ENCODE data around the gene ALDH3B1. TPM values are rescaled to one million over a fixed set of nuclear protein-coding genes. Genes with fewer than 3 reads are reported as not detected.

Gene ALDH3B1
- polyA plus RNA-seq, 1 donor from 2014 or later: not detected

DNA sequence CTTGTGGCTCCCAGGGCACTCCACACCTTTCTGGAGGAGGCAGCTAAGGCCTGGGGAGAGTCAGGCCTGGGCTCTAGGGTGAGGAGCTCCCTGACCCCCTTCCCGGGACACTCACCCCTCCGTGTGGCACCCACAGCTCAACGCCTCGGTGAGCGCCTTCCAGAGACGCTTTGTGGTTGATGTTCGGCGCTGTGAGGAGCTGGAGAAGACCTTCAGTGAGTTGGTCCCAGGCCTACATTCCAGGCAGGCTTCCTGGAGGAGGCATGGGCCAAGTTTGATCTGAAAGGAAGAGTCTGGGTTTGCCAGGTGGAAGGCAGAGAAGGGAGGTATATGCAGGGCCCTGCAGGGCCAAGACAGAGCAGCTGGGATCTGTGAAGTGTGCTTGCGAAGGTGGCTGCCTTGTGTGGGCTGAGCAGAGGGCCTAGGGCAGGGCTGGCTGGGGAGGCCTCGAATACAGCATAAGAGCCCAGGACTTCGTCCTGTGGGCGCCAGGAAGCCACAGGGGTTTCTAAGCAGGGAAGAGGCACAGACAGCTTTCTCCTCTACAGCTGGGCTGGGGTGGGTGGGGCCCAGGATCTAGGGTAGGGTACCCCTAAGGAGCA is 31.6 kb downstream of the ALDH3B1 start:
- Histone ChIP-seq H3K36me3 (ENCODE audit: insufficient read depth, low read length) (no peaks in the 10 kb centered on the region), H3K27me3 (ENCODE audit: insufficient read depth, low read depth, low read length) (no peaks in the 10 kb centered on the region), H3F3A (ENCODE audit: insufficient read depth, low read length, poor library complexity, severe bottlenecking) (no peaks in the 10 kb centered on the region), H4K20me1 (ENCODE audit: insufficient read depth) (no peaks in the 10 kb centered on the region), H3K9me3 (ENCODE audit: low read length) (no peaks in the 10 kb centered on the region), H3K79me2 (replicated peaks; ENCODE audit: insufficient read depth, low read length) (no peaks in the 10 kb centered on the region), H3K4me2 (ENCODE audit: low read length) (no peak overlapping the region), H2AFZ (ENCODE audit: low read depth, low read length) (no peak overlapping the region), H3K27ac (ENCODE audit: low read length) (no peak overlapping the region), H3K9me2 (ENCODE audit: insufficient read depth, low read length) (no peaks in the 10 kb centered on the region), H3K9ac (ENCODE audit: low read length) (no peak overlapping the region), H3K4me3 (ENCODE audit: low read length) (no peak overlapping the region)
- TF ChIP-seq, protein P1, sequence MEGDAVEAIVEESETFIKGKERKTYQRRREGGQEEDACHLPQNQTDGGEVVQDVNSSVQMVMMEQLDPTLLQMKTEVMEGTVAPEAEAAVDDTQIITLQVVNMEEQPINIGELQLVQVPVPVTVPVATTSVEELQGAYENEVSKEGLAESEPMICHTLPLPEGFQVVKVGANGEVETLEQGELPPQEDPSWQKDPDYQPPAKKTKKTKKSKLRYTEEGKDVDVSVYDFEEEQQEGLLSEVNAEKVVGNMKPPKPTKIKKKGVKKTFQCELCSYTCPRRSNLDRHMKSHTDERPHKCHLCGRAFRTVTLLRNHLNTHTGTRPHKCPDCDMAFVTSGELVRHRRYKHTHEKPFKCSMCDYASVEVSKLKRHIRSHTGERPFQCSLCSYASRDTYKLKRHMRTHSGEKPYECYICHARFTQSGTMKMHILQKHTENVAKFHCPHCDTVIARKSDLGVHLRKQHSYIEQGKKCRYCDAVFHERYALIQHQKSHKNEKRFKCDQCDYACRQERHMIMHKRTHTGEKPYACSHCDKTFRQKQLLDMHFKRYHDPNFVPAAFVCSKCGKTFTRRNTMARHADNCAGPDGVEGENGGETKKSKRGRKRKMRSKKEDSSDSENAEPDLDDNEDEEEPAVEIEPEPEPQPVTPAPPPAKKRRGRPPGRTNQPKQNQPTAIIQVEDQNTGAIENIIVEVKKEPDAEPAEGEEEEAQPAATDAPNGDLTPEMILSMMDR (IDR thresholded peaks at IDR 0.05; ENCODE audit: poor library complexity, severe bottlenecking): no peak
- TF ChIP-seq SMC3 (conservative IDR thresholded peaks at IDR 0.05; ENCODE audit: poor library complexity): no peak
- no peak for TF ChIP-seq RAD21 (conservative IDR thresholded peaks at IDR 0.05)
- no peak for TF ChIP-seq POLR2AphosphoS5 (IDR thresholded peaks at IDR 0.05)
- no peak for TF ChIP-seq EZH2 (IDR thresholded peaks at IDR 0.05; ENCODE audit: borderline replicate concordance, insufficient read depth, low read length, poor library complexity, severe bottlenecking)
- no peak for TF ChIP-seq MXI1 (conservative IDR thresholded peaks at IDR 0.05; ENCODE audit: poor library complexity, severe bottlenecking)
- no peak for TF ChIP-seq TAF1 (IDR thresholded peaks at IDR 0.05; ENCODE audit: low read depth)
- no peak for TF ChIP-seq EP300 (conservative IDR thresholded peaks at IDR 0.05; ENCODE audit: poor library complexity, severe bottlenecking)
- TF ChIP-seq, protein P2, sequence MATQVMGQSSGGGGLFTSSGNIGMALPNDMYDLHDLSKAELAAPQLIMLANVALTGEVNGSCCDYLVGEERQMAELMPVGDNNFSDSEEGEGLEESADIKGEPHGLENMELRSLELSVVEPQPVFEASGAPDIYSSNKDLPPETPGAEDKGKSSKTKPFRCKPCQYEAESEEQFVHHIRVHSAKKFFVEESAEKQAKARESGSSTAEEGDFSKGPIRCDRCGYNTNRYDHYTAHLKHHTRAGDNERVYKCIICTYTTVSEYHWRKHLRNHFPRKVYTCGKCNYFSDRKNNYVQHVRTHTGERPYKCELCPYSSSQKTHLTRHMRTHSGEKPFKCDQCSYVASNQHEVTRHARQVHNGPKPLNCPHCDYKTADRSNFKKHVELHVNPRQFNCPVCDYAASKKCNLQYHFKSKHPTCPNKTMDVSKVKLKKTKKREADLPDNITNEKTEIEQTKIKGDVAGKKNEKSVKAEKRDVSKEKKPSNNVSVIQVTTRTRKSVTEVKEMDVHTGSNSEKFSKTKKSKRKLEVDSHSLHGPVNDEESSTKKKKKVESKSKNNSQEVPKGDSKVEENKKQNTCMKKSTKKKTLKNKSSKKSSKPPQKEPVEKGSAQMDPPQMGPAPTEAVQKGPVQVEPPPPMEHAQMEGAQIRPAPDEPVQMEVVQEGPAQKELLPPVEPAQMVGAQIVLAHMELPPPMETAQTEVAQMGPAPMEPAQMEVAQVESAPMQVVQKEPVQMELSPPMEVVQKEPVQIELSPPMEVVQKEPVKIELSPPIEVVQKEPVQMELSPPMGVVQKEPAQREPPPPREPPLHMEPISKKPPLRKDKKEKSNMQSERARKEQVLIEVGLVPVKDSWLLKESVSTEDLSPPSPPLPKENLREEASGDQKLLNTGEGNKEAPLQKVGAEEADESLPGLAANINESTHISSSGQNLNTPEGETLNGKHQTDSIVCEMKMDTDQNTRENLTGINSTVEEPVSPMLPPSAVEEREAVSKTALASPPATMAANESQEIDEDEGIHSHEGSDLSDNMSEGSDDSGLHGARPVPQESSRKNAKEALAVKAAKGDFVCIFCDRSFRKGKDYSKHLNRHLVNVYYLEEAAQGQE (IDR thresholded peaks at IDR 0.05; ENCODE audit: borderline replicate concordance): no peak

DNA sequence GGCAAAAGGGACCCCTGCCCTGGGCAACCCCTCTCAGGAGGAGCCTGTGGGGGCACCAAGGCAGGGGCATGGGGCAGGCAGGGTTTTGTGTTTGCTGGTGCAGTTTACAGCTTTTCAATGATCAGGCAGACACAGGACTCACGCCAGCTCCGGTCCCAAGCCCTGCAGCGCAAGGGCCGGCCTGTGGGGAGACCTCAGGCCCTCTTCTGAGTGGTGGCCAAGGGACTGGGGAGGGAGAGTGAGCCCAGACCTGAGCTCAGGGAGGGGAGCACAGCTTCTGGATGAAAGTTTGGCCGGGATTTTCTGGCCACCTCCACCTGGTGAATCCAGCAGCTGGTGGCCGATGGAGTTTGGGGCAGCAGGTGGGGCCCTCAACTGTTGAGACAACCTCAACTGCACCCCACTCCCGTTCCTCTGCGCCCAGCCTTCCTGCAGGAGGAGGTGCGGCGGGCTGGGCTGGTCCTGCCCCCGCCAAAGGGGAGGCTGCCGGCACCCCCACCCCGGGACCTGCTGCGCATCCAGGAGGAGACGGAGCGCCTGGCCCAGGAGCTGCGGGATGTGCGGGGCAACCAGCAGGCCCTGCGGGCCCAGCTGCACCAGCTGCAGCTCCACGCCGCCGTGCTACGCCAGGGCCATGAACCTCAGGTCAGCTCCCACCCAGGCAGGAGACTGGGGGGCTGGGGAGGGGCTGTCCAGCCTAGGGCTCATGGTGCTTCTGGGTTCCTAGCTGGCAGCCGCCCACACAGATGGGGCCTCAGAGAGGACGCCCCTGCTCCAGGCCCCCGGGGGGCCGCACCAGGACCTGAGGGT is 32.3 kb downstream of the ALDH3B1 start:
- Histone ChIP-seq H3K27ac (ENCODE audit: low read length) (no peak overlapping the region), H3K4me2 (ENCODE audit: low read length) (no peak overlapping the region)

More for the DNA sequence above, 32.3 kb downstream of the ALDH3B1 start:
- Histone ChIP-seq H3K9me2 (ENCODE audit: insufficient read depth, low read length) (no peaks in the 10 kb centered on the region), H3K9ac (ENCODE audit: low read length) (no peak overlapping the region), H3K27me3 (ENCODE audit: insufficient read depth, low read depth, low read length) (no peaks in the 10 kb centered on the region), H3F3A (ENCODE audit: insufficient read depth, low read length, poor library complexity, severe bottlenecking) (no peaks in the 10 kb centered on the region), H3K4me3 (ENCODE audit: low read length) (no peak overlapping the region), H4K20me1 (ENCODE audit: insufficient read depth) (no peaks in the 10 kb centered on the region), H3K79me2 (replicated peaks; ENCODE audit: insufficient read depth, low read length) (no peaks in the 10 kb centered on the region), H2AFZ (ENCODE audit: low read depth, low read length) (no peak overlapping the region), H3K36me3 (ENCODE audit: insufficient read depth, low read length) (no peaks in the 10 kb centered on the region), H3K9me3 (ENCODE audit: low read length) (no peaks in the 10 kb centered on the region)
- TF ChIP-seq POLR2AphosphoS5 (IDR thresholded peaks at IDR 0.05): no peak
- TF ChIP-seq RAD21 (conservative IDR thresholded peaks at IDR 0.05): no peak
- no peak for TF ChIP-seq MXI1 (conservative IDR thresholded peaks at IDR 0.05; ENCODE audit: poor library complexity, severe bottlenecking)
- TF ChIP-seq, protein P1 (IDR thresholded peaks at IDR 0.05; ENCODE audit: poor library complexity, severe bottlenecking): no peak
- no peak for TF ChIP-seq EP300 (conservative IDR thresholded peaks at IDR 0.05; ENCODE audit: poor library complexity, severe bottlenecking)
- TF ChIP-seq TAF1 (IDR thresholded peaks at IDR 0.05; ENCODE audit: low read depth): no peak
- TF ChIP-seq SMC3 (conservative IDR thresholded peaks at IDR 0.05; ENCODE audit: poor library complexity): no peak
- TF ChIP-seq, protein P2 (IDR thresholded peaks at IDR 0.05; ENCODE audit: borderline replicate concordance): no peak
- TF ChIP-seq EZH2 (IDR thresholded peaks at IDR 0.05; ENCODE audit: borderline replicate concordance, insufficient read depth, low read length, poor library complexity, severe bottlenecking): no peak
